HG03442 (cell line): ENCODE results near the gene MLN.
A peak's percentile ranks its signal among the peaks of the same experiment; 100 is the strongest.

Experiments used
- ATAC-seq: cut with Tn5 transposase; IDR thresholded peaks from one replicate; pipeline ENCODE4 v1.9.1; 2021; ENCODE audit warnings: mild to moderate bottlenecking, moderate library complexity; ENCODE audit not compliant: unreplicated experiment

The MLN gene, protein sequence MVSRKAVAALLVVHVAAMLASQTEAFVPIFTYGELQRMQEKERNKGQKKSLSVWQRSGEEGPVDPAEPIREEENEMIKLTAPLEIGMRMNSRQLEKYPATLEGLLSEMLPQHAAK

GRCh38 chr6:33803571-33804053 is at the start of gene MLN:
MLN (minus strand) TSS chr6:33804003; CDS start chr6:33801163, 2,840 bp downstream.
- no peak for ATAC-seq

- ATAC-seq, result no peak
Observed at GRCh38 chr6:33853026-33853425, 49.2 kb upstream of the MLN start.

GRCh38 chr6:33851959-33852358 is 48.2 kb upstream of the MLN start:
- no peak for ATAC-seq

GRCh38 chr6:33850869-33851541 is 47.2 kb upstream of the MLN start:
- ATAC-seq, result no peak

GRCh38 chr6:33850296-33850695 is 46.5 kb upstream of the MLN start:
- no peak for ATAC-seq

DNA sequence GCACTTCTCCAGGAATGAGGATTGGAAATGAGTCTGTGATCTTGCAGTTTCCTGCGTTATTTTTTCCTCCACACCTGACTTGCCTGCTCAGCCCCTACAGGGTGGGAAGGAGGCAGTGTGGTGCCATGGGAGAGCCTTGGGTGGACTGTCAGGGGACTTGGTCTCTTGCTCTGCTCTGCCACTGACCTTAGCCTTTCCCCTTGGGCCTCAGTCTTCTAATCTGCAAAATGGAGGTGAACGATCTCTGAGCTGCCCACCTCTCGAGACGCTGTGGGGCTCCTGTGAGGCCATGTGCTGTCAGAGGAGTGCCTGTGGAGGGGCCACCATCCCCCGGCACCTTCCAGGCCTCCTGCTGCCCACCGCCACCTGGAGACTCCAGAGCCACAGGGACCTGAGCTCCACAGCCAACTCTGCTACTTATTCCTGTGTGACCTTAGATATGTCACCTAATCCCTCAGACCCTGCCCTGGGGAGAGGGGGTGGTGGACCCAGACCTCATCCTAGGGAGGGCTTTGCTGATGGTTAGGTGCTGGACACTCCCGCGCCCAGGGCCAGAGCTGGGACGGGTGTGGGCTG is 45.8 kb upstream of the MLN start:
- no peak for ATAC-seq

- ATAC-seq, result no peak
Observed at GRCh38 chr6:33848484-33848883, 44.7 kb upstream of the MLN start.

DNA sequence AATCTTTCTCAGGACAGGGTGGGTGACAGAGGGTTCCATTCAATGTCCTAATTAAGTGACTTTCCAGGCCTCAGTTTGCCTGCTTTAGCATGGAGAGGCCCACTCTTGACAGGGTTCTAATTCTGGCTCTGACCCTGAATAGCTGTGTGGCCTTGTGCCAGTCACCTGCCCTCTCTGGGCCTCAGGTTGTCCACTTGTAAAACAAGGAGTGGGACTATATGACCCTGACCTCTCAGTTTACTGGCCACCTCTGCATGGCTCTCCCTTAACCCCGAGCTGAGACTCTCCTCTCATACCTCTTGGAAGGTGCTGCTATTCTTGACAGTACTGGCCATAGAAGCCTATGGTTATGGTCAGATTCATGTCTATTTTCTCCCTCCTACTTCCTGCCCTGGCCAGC is 44.1 kb upstream of the MLN start:
- ATAC-seq, result no peak

GRCh38 chr6:33847078-33847477 is 43.3 kb upstream of the MLN start:
- ATAC-seq, result no peak

GRCh38 chr6:33846226-33846625 is 42.4 kb upstream of the MLN start:
- ATAC-seq, result no peak

- ATAC-seq, result no peak
Observed at GRCh38 chr6:33845031-33845745, 41.4 kb upstream of the MLN start.

- no peak for ATAC-seq
Observed at GRCh38 chr6:33843131-33844121, 39.6 kb upstream of the MLN start.

- no peak for ATAC-seq
Observed at GRCh38 chr6:33841868-33842267, 38.1 kb upstream of the MLN start.

DNA sequence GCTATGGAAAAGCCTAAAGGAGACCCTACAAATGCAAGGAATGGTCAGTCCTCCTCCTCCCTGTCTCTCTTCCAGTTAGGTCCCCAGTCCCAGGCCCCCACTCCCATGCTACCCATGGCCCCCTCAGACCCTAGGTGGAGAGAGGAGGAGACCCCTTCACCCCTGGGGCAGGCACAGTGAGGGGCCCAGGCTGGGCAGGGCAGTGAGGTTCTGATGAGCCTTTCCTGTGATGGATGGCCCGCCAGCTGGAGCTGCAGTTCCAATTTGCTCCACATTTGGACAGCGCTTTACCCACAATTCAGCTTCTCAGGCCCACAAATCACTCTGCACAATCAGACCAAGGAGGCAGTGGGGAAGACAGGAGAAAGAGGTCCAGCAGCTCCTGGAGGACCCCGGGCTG is 37.3 kb upstream of the MLN start:
- ATAC-seq, result no peak

DNA sequence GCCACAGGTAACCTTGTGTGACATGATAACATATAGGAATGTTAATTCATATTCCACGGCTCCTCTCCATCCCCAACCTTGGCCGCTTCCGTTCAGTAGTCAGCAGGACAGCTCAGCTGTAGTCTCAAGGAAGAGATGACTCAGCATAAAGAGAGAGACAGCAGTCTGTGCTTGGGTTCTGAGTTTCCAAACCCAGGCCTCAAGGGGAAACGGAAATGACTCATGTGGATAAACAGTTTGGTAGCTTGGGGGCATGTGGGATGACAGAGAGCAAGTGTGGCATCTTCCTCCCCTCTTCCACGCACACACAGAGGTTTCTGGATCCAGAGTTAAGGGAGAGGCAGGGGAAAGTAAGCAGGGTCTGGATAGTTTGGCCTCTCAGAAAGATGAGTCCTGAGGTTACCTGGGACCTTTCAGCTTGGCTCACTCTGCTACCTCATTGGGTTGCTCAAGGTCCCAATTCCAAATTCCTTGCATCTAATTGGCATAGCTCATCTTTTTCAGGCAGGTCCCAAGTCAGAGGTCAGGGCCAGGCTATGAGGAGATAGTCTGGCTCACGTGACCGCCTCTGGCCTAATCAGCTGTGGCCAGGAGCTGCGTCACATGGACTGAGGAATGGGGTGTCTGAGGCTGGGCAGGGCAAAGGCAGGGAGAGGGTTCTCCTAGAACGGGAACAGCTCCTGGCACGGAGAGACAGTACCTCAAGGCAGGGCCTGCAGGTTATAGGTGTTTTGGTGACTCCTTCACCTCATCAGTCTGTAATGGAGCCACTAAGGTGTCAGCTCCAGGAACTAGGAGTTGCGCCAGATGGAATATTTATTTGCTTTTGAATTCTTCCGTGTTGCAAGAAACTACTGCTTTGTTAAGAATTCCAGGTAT is 36.5 kb upstream of the MLN start:
- ATAC-seq, result peak; percentile 61

DNA sequence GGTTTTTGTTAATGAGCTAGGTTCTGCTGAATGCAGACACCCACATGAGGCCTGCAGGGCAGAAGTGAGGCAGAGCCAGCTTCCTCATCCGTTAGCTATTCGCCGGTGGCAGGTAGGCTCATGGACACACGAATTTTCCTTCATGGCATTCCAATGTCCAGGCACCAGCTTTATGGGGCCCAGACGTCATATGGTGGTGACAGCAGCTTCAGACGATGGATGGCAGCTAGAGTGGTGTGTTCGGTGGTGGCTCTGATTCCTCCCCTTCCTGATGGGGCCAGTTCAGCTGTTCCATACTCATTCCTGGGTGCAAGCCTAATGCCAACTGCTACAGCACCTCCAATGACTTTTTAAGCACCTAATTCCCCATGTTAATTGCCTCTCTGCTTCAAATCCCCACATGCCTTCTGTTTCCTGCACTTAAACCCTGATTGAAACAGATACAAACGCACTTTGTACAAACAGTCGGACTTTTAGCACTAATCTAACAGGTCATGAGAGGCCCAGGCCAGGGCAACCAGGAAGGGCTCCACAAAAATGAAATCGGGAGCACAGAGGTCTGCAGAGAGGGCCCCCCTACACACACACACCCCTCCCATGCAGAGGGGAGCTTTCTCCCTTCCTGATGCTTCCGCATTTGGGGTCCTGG is 35.7 kb upstream of the MLN start:
- ATAC-seq, result no peak

DNA sequence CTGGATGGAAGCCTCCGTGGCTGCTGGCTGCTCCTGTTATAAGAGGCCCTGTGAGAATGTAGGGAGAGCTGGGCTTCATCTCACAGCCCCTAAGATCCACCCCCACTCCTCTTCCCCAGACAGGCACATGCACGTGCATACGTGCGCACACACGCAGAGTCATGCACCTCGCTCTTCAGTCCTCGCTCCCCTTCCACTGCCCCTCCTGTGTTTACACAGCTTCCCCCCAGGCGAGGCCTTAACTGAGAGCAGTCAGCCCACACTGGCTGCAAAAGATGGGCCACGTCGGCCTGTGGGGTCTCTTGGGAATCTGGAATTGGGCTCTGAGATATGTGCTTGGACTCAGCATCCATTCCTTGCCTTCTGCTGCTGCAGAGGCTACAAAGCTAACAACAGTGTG is 35.2 kb upstream of the MLN start:
- no peak for ATAC-seq

DNA sequence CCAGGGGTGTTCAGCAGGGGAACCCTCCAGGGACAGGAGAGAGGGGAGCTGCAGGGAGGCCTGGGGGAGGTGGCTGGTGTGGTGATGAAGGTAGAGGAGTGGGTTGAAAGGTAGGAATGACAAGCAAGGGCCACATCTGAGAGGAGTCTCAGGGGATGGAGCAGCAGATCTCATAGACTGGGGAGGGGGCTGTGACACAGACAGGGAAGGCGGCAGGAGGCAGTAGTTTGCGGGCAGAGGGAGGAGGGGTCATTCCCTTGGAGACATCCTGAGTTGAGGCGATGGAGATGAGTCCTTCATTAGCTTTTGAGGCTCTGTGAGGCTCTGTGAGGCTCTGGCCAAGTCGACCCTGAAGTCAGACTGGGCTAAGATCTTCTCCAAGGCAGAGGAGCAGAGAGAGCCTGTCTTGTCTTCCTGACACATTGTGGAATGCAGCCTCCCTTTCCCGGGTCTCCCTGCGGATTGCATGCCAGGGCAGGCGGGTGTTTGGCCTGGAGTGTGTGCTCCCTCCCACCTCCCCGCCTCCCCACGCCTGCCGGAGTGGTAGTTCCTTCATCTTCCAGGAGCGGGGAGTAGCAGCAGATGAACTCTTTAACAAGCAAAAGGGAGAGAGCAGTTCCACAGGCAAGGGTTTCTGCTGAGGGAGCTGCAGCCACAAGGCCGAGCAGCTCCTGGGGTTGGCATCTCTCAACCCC is 34.3 kb upstream of the MLN start:
- ATAC-seq, result no peak
